NCI-H2196 (cell line): ENCODE measurements around the gene IRS2.
A peak's percentile ranks its signal among the peaks of the same experiment; 100 is the strongest.
"Not testable (repeated sequence)": the region's sequence is repeated elsewhere in the genome, so short reads cannot be mapped to it uniquely, and the experiment has no call there.

ENCODE experiments used
- DNase-seq: peaks from one replicate; lab custom pipeline; 2025; ENCODE audit not compliant: unreplicated experiment; lab: John Stamatoyannopoulos, UW

The IRS2 gene

GRCh38 chr13:109786457-109787134, at the start of gene IRS2:
IRS2 (minus strand) TSS chr13:109786583; CDS start chr13:109786053, 530 bp downstream.
- peak; percentile 79 for DNase-seq

- DNase-seq = no peak
Observed at GRCh38 chr13:109834973-109835720, 48.8 kb upstream of the IRS2 start.

- DNase-seq = no peak
Observed at GRCh38 chr13:109833940-109834339, 47.6 kb upstream of the IRS2 start.

GRCh38 chr13:109833071-109833470, 46.7 kb upstream of the IRS2 start:
- no peak for DNase-seq

GRCh38 chr13:109828591-109829316, 42.4 kb upstream of the IRS2 start:
- DNase-seq = not testable (repeated sequence)

- not testable (repeated sequence) for DNase-seq
Observed at GRCh38 chr13:109823201-109823600, 36.8 kb upstream of the IRS2 start.

GRCh38 chr13:109821103-109821502, 34.7 kb upstream of the IRS2 start:
- DNase-seq = no peak

- DNase-seq = no peak
Observed at GRCh38 chr13:109819874-109820273, 33.5 kb upstream of the IRS2 start.

GRCh38 chr13:109818886-109819285, 32.5 kb upstream of the IRS2 start:
- DNase-seq = no peak

GRCh38 chr13:109817591-109818535, 31.5 kb upstream of the IRS2 start:
- no peak for DNase-seq

GRCh38 chr13:109816808-109817203, 30.4 kb upstream of the IRS2 start:
- no peak for DNase-seq

- DNase-seq = no peak
Observed at GRCh38 chr13:109816112-109816807, 29.9 kb upstream of the IRS2 start.

GRCh38 chr13:109815651-109816050, 29.3 kb upstream of the IRS2 start:
- DNase-seq = no peak

GRCh38 chr13:109813663-109814062, 27.3 kb upstream of the IRS2 start:
- DNase-seq = no peak

- no peak for DNase-seq
Observed at GRCh38 chr13:109812382-109812781, 26.0 kb upstream of the IRS2 start.

GRCh38 chr13:109810761-109811510, 24.6 kb upstream of the IRS2 start:
- no peak for DNase-seq

GRCh38 chr13:109809216-109809932, 23.0 kb upstream of the IRS2 start:
- DNase-seq = no peak

- DNase-seq = no peak
Observed at GRCh38 chr13:109807345-109807744, 21.0 kb upstream of the IRS2 start.

GRCh38 chr13:109804654-109805053, 18.3 kb upstream of the IRS2 start:
- DNase-seq = no peak
